D341Med (cell line): Measurements from ENCODE around the gene TPBGL.

Experiments
- DNase-seq: peaks from one replicate; pipeline ENCODE4 v3.0.0; 2012; ENCODE audit warnings: low spot score

The TPBGL gene, protein sequence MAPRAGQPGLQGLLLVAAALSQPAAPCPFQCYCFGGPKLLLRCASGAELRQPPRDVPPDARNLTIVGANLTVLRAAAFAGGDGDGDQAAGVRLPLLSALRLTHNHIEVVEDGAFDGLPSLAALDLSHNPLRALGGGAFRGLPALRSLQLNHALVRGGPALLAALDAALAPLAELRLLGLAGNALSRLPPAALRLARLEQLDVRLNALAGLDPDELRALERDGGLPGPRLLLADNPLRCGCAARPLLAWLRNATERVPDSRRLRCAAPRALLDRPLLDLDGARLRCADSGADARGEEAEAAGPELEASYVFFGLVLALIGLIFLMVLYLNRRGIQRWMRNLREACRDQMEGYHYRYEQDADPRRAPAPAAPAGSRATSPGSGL

DNA sequence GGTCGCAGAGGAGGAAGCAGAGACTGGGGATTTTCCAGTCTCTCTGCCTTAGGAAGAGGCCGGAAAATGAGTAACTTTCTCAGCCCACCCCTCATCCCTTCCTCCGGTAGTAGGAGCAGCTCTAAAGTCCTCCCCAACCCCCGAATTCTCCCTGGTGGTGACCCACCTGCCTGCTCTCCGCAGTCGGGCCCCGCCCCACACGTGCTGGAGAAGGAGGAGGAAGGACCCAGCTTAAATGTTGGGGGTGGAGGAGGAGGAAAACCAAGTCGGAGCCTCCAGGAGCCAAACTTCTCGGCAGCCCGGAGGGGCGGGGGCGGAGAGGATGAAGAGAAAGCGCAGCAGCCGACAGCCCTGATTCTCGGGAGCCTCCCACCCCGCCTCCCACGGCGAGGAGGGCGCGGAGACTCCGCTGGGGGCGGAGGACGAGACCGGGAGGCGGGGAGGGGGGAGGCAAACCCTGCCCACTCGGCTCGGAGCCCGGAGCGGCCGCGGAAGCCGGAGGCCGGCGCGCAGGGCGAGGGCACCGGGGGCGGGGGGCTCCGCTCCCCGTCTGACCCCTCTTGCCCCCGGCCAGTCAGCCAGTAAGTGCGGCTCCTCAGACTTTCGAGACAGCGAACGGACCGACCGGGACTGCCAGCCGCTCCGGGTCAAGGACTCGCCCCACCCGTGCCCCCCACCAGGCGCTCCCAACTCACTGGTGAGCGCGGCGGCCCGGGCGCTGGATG lies at the start of gene TPBGL:
TSS of gene TPBGL (plus strand) at position 464 of the 725 bp plus-strand sequence. CDS start 276 bp downstream, outside the sequence.
- DNase-seq, result peak; percentile 70

DNA sequence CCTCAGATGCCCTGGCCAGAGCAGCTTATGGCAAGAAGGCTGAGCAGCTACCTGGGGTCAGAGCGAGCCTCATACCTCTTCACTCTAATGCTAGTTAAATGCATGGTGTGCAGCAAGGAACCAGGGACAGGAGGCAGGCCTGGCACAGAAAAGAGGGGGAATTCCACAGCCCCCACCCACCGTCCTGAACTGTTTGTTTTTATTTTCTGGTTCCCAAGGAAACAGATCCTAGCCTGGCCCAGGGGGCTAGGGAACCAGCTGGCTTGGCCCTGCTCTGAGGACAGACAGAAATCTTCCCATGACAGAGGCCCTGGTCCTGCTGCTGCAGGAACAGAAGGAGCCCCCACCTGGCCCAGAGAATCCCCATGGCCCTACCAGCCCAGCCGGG lies 49.2 kb upstream of the TPBGL start:
- no peak for DNase-seq

DNA sequence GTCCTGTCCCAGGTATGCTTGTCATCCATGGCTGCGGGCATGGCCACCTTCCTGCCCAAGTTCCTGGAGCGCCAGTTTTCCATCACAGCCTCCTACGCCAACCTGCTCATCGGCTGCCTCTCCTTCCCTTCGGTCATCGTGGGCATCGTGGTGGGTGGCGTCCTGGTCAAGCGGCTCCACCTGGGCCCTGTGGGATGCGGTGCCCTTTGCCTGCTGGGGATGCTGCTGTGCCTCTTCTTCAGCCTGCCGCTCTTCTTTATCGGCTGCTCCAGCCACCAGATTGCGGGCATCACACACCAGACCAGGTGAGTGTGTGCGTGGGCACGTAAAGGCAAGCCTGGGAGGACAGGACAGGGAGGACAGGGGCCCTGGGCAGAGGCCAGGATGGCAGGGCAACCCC lies 47.3 kb upstream of the TPBGL start:
- DNase-seq, result no peak

DNA sequence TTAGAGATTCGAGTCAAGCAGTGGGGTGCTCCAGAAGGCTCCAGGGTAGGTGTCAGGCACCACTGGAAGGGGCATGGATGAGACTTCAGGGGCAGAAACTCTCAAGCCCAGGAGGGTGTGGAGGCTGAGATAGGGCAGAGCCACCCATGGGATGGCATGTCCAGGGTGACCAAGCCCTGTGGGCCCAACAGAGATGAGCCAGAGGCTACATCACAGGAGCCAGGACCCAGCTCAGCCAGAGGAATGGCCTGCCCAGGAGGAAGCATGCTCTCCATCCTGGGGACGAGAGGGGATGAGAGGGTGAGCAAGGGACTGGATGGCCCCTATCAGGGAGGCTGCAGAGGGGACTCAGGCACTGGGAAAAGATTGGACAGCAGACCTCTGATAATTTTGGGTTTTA lies 46.9 kb upstream of the TPBGL start:
- DNase-seq, result no peak

DNA sequence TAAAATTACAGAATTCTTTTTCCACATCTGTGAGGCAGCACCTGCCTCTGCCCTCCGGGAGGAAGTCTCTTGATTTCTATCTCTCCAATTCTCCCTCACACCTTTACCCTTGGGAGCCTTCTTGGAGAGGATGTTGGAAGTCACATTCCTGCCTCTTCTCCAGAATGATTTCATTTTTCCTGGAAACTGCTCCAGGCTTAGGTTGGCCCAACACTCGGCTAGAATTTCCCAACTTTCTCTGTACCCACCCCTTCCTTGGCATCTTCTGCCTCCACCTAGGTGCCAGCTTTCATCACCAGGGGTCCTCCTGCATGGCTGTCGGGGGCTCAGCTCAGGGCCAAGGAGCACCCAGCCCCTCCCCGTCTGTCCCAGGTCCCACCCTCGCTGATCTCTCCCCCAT lies 46.4 kb upstream of the TPBGL start:
- DNase-seq, result no peak

DNA sequence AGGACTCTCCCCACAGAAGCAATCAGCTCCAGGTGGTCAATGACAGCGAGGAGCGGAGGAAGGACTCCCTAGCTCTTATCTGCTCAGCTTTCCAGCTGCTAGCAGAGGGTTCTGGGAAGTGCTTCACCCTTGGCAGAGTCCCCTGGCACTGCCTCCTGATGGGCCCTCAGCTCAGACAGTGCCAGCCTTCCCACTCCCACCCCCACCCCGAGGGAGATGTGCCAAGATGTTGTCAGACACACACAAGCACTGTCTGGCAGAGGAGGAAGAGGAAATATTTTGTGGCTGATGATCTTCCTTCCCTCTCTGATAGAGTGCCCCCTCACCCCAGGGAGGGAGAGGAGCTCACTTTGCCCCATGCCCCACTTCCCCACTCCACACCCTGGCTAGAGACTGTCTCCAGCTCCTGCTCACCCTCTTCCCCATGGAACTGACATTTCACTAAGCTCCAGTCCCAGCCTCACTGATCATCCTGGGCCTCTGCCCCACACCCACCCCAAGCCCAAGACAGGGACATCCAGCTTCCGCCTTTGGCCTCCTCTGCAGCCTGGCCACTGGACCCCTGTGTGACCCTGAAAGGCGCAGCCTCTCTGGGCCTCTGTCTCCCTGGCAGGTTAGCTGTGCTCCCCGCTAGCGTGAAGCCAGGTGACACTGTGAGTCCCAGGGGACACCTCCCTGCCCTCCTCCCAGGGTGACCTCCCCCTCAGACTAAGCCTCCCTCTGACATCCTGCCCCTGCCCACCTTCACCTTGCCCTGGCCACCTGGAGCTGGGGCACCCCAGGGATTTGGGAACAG lies 45.2 kb upstream of the TPBGL start:
- no peak for DNase-seq

DNA sequence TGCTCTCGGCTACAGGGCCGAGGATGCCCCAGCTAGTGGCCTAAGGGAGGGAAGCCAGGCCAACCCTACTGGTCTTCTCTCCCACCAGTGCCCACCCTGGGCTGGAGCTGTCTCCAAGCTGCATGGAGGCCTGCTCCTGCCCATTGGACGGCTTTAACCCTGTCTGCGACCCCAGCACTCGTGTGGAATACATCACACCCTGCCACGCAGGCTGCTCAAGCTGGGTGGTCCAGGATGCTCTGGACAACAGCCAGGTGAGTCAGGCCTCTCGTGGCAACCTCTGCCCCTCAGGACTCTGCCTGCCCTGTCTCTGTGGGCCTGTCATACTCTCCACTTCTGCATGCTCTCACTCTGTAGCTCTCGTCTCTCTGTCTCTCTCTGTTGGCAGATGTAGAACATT lies 44.1 kb upstream of the TPBGL start:
- DNase-seq, result no peak

DNA sequence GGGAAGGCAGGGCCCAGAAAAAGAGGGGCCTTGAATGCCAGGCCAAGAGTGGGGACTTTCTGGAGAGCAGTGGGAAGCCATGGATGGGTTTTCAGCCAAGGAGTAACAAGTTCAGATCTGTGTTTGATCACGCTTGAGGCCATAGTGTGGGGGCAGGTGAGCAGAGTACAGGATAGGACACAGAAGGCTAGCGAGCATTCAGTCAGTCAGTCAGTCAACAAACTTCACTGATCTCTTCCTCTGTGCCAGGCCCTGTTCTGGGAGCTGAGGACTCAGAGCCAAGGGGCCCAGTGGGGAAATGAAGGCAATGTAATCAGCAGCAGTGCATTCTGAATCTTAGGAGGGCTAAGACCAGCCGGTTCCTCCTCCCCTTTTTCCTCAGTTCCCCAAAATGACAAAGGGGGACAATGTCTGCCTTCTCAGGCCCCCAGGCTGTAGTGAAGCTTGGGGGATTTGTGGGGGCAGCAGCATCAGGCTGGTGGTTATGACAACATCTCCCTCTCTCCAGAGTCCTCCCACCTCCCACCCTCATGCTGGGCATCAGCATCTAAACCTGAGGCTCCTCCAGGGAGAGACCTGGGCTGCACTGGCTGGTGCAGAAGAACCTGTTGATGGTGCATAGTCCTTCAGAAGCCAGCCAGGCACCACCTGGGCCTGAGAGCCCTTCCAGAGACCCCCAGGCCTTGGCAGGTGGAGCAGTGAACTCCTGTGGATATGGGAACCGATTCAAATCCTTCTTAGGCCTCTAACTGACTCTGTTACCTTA lies 42.9 kb upstream of the TPBGL start:
- no peak for DNase-seq

DNA sequence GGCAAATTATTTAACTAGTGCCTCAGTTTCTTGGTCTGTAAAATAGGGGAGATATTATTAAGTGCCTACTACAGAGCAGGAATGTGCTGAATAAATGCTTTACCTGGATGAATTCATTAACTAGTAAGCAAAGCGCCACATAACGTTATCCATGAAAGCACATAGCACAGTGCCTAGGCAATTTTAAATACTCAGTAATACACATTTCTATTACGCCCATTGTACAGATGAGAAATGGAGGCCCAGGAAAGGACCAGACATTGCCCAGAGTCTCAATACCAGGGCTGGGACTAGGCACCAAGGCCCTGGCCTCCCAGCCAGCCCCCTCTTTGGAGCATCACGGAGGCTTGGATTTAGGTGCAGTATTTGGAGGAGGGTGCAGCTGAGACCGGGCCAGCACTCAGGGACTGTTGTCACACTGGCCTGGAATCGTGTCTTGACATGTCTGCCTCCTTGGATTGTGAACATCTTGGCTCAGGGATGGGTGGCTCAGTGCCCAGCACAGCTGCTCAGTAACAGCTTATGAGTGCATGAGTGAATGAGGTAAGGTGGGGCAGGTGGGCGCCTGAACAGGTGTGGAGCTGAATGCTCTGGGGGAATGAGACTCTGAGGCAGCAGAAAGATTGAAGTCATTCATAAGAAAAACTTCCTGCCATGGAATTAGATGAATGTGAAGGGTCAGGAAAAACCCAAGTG lies 42.1 kb upstream of the TPBGL start:
- no peak for DNase-seq

DNA sequence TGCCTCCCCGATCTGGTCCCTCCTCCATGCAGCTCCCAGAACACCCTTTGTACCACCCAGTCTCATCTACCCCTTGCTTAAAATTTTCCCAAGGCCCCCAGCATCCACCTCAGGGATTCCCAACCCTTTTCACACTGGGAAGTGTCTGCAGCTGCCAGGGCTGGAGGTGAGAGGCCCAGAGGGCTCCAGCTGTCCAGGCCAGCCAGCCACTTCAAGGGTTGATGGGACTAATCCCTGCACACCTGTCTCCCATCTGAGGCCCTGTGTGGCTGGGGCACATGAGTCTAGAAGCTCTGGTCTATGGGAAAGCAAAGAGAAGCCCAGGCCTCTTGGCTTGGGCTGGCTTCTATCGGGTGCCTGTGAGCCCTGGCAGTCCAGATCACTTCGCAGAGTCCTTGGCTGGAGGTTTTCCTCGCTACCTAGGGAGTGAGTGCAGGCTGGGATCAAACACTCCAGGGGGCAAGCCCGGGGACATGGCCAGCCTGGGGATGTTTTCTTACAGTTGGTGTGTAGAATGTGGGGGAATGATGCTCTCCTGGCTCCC lies 41.1 kb upstream of the TPBGL start:
- no peak for DNase-seq

DNA sequence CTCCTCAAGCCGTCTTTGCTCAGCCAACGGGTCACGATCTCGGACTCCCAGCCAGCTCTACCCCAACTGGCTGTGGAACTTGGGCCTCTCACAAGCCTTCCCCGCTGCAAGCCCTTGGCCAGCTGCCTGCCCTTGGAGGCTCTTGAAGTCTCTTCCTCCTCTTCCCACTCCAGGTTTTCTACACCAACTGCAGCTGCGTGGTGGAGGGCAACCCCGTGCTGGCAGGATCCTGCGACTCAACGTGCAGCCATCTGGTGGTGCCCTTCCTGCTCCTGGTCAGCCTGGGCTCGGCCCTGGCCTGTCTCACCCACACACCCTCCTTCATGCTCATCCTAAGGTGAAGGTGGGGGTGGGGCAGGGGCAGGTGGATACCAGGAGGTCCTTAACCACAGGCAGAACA lies 40.5 kb upstream of the TPBGL start:
- no peak for DNase-seq

DNA sequence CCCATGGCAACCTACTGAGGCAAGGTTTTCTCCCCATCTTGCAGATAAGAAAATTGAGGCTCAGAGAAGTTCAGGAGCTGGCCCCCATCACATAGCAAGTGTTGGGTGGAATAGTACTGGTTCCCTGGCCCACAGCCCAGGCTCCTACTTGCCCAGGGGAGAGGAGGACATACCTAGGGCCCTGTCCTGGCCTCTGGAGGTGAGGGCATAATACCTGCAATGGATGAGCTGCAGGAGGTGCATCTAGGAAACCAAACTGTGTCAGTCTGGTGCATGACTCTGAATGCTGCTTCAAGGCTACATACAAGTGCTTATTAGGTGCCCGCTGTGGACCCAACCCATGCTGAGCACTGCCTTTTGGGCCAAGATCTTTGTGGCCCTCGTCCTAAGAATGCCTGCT lies 40.0 kb upstream of the TPBGL start:
- no peak for DNase-seq

DNA sequence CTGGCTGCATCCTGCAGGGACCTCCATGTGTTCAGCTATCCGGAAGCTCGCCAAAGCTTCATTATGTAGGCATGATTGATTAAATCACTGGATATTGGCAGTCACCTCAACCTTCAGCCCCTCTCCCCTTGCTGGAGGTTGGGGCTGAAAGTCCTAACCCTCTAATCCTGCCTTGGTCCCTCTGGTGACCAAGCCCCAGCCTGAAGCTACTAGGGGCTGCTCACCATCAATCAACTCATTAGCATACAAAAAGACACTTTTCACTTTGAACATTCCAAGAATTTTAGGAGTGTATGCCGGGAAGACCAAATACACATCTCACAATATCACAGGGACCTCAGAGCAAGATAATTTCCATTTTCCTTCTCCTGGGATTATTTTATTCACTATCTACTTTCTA lies 38.8 kb upstream of the TPBGL start:
- DNase-seq, result no peak

DNA sequence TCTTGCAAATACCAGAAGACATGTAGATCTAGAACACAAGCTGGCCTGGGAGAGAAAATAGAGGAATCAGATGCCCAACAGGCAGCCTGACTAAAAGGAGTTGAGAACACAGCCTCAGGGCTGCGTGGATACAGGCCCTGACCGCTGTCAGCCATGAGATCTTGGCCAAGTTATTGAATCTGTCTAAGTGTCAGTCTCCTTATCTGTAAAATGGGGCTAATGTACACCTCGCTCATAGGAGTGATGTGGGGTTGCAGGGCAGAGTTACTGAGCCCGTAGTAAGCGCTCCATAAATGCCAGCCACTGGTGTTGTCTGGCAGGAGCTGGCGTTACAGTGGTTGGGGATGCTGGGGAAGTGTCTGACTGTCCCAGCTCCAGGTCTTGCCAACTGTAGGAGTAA lies 38.4 kb upstream of the TPBGL start:
- DNase-seq, result no peak

DNA sequence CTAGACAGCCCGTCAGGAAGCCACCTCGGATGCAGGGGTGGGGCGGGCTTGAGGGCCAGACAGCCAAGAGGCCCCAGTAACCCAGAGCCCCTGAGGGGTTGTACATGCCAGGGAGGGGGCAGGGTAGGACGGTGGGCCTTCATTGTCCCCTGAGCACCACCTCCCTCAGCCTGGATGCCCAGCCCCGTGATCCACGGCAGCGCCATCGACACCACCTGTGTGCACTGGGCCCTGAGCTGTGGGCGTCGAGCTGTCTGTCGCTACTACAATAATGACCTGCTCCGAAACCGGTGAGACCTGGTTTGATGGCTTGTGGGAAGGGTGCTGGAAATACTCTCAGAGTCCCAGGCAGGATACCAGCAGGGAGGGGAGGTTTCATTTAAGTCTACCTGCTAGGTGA lies 37.4 kb upstream of the TPBGL start:
- DNase-seq, result no peak

DNA sequence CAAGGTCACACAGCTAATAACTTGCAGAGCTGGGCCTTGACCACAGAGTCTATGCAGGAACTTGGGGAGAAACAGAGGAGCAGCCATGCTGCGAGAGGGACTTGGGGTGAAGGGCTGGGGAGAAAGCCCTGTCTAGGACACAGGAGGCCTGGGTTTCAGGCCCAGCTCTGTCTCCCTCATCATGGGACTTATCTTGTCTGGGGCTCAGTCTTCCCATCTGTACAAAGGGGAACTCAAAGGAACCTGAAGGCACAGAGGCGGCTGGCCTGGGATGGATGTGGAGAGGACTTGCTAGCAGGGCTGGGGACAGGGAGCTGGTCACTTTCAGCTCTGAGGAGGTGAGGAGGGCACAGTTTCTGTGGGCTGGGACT lies 36.9 kb upstream of the TPBGL start:
- no peak for DNase-seq

DNA sequence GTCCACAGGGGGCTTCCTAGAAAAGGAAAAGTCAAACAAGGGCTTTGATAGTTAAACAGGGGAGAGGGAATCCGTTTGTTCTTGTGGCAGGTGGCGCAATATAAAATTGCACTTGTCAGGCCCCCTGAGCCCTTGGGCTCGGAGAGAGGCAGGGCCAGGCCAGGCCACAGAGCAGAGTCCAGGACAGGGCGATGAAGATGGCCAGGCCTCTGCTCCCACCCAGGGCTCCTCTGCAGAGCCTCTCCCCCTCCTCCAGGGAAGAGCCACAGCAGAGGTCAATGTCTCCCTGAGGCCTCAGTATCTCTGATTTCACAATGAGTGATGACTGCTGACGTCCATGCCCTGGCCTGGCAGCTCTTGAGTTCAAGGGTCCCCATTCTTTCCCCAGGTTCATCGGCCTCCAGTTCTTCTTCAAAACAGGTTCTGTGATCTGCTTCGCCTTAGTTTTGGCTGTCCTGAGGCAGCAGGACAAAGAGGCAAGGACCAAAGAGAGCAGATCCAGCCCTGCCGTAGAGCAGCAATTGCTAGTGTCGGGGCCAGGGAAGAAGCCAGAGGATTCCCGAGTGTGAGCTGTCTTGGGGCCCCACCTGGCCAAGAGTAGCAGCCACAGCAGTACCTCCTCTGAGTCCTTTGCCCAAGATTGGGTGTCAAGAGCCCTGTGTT lies 36.4 kb upstream of the TPBGL start:
- no peak for DNase-seq

DNA sequence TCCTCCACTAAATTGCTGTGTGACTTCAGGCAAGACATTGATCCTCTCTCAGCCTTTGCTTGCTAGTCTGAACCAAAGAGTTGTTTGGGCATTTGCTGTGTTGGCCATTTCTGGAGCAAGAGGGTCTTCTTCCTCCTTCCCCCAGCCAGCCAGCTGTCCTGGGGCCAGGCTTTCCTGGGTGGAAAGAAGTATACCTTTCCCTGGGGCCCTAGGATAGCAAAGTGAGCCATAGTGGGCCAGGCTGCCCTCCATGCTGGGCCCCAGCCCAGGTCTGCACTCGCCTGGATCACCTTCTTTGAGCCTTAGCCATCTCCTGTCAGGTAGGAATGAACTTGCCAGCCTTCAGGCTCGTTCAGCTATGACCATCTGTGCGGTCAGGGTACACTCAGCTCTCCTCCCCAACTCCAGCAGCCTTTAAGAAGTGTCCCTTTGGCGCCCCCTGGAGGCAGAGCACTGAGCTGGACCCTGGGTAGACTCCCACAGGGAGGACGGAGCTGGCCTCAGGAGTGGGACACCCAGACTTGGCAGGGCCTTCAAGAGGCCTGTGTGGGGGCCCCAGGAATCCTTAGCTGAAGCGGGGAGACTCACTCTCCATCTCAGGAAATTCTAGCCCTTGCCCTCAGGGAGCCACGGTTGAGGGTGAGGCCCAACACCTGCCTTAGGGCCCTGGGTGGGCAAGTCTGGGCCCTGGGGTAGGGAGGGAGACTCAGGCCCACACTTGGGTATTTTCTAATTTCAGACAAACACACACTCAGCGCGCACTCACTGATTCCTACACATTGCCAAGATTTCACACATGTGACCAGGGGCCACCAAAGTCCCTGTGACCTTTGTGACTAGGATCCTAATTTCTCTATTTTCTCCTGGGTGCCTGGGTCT lies 35.6 kb upstream of the TPBGL start:
- DNase-seq, result peak; percentile 86

DNA sequence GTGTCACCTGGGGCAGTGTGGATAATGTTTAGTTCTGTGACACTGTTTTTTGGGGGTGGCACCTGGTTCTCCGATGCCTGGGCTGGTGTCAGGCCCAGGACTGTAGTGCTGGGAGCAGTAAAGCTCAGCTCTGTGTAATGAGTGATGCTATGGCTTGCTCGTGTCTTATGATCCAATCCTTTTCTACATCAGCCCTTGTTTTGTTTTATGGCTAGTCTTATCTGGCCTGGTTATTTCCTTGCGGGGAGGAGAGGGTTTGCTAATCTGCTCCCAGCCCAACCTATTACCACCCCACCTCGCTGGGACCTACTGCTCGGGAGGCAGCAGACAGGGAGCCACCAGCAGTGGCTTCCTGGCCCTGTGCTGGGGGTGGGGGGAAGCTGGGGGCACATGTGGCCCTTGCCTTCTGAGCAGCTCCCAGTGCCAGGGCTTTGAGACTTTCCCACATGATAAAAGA lies 35.0 kb upstream of the TPBGL start:
- DNase-seq, result no peak

DNA sequence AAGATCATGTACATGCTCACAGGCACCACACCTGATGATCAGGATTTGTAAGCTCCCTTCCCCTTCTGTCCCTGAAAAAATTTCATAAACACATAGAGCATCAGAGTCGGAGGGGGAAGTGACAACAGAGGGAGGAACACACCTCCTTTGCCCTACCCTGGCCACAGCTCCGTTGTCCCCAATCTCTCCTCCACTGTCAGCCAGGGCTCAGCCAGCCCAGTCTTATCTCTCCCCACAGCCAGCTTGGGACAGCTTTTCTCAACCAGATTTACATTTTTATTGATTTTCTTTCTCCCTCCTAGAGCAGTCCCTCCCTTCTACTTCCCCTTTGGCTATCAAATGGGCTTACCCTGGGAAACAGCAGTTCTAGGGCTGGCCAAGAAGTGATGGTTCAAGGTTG lies 32.1 kb upstream of the TPBGL start:
- no peak for DNase-seq
